Skin epidermis (tissue), 12 donors: ENCODE measurements around the gene OR2W3.

Experiments used
- H3K27ac ChIP-seq, 21 experiments: fragments of 200-600 bp; sonication (generic) in 11 of 21; one replicate each; pipeline ENCODE4 v1.5.0; 2020; ENCODE audit warnings: mild to moderate bottlenecking in 3 of 21, inconsistent platforms in 2 of 21, moderate library complexity in 2 of 21
- H3K4me3 ChIP-seq, 7 experiments: fragments of 200-600 bp; sonication (generic) in 2 of 7; one replicate each; pipeline ENCODE4 v1.5.0; 2020; ENCODE audit warnings: inconsistent platforms in 2 of 7, mild to moderate bottlenecking in 2 of 7, moderate library complexity in 1 of 7

Gene OR2W3

GRCh38 chr1:247913786-247914185 lies 18.4 kb downstream of the OR2W3 start:
- no peak overlapping the region for H3K4me3 ChIP-seq
- no peak overlapping the region for H3K27ac ChIP-seq

- Histone ChIP-seq H3K4me3 (no peak overlapping the region), H3K27ac (no peak overlapping the region)
These were observed 19.7 kb downstream of the OR2W3 start for GRCh38 chr1:247914941-247915662.

- no peak within 1 kb of the TSS for H3K4me3 ChIP-seq
- H3K27ac ChIP-seq: no peak within 1 kb of the TSS
These were observed 24.6 kb downstream of the OR2W3 start, which contains the start of gene OR2T8 for GRCh38 chr1:247919952-247920351. OR2T8 (plus strand) TSS chr1:247920252; CDS start chr1:247921018, 766 bp downstream.

GRCh38 chr1:247923941-247924340 lies 28.6 kb downstream of the OR2W3 start:
- H3K27ac ChIP-seq: no peak overlapping the region
- no peak overlapping the region for H3K4me3 ChIP-seq

GRCh38 chr1:247924868-247925267 lies 29.5 kb downstream of the OR2W3 start, which contains the start of gene OR2AJ1:
OR2AJ1 (plus strand) TSS chr1:247924889; CDS start chr1:247933769, 8,880 bp downstream.
- Histone ChIP-seq H3K4me3 (no peak within 1 kb of the TSS), H3K27ac (no peak within 1 kb of the TSS)

GRCh38 chr1:247933989-247934388 lies 38.6 kb downstream of the OR2W3 start:
- Histone ChIP-seq H3K4me3 (no peak overlapping the region), H3K27ac (no peak overlapping the region)

GRCh38 chr1:247935781-247936180 lies 40.4 kb downstream of the OR2W3 start:
- no peak overlapping the region for H3K4me3 ChIP-seq

GRCh38 chr1:247936415-247936814 lies 41.0 kb downstream of the OR2W3 start:
- Histone ChIP-seq H3K4me3 (no peak overlapping the region), H3K27ac (no peak overlapping the region)

More at GRCh38 chr1:247935781-247936180, 40.4 kb downstream of the OR2W3 start:
- no peak overlapping the region for H3K27ac ChIP-seq

- Histone ChIP-seq H3K27ac (peak overlapping the region in 2 of 21 experiments; percentile 21 to 47), H3K4me3 (peak overlapping the region in 5 of 7 experiments; percentile 15 to 46 (median 28))
These were observed 41.8 kb downstream of the OR2W3 start for GRCh38 chr1:247936965-247937734.

- Histone ChIP-seq H3K4me3 (no peak overlapping the region), H3K27ac (no peak overlapping the region)
These were observed 47.2 kb downstream of the OR2W3 start for GRCh38 chr1:247942624-247943023.
